HG03097 (cell line): ENCODE measurements around the gene CABYR.

ENCODE experiments used
- ATAC-seq: cut with Tn5 transposase; IDR thresholded peaks from one replicate; pipeline ENCODE4 v1.9.1; 2021; ENCODE audit not compliant: unreplicated experiment, low FRiP score

Gene CABYR

GRCh38 chr18:24188120-24188519 lies 49.3 kb downstream of the CABYR start:
- ATAC-seq: no peak

DNA sequence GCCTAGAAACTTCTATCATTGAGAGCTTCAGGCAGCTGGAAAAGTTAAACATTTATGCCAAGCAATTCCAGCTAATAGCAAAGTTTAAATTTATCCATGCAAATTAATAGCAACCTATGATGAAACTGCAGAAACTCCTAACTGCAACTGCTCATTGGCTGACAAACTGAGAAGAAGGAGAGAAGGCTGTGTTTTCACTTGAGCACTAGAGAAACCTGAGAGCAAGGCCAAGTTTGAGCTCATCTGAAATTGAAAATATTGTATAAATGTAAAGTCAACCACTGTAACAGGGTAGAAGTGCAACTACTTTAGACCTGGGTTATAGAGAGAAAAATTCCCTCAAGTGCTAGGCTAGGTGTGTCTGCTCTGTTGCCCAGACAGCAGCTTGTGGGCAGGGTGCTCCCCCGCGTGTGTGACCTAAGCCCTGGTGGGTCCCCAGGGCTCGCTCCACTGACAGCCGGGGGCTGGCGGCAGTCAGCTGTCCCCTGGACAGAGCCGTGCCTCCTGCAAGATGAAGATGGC lies 50.2 kb downstream of the CABYR start:
- peak; percentile 51 for ATAC-seq

DNA sequence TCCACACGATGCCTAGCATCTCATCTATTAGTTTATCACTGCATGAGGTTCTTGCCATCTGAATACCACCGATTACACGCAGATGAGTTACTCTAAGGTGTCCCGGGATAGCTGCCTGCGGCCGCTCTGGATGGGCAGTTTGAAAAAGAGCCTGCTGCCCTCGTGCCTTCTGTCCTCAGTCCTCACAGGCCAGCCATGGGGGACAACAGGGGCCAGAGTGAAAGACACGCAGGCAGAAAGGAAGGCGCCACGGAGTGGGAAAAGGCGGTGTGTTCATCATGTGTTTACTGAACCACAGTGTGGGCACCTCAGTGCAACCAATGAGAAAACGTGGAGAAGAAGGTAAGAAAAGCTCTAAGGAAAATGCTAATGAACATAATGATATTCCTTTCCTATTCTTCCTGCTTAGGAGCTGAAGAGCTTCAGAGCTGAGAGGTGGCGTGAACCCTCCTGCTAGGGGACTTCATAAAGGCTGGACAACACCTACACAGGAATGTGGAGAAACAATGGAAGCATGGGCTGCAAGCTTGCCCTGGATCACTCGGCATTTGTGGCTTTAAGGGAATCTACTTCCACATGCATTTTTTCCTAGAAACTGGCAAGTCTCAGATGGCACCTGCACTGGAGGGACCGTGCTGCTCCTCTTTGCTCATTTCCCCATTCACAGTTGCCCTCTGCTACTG lies 50.9 kb downstream of the CABYR start:
- ATAC-seq: no peak

DNA sequence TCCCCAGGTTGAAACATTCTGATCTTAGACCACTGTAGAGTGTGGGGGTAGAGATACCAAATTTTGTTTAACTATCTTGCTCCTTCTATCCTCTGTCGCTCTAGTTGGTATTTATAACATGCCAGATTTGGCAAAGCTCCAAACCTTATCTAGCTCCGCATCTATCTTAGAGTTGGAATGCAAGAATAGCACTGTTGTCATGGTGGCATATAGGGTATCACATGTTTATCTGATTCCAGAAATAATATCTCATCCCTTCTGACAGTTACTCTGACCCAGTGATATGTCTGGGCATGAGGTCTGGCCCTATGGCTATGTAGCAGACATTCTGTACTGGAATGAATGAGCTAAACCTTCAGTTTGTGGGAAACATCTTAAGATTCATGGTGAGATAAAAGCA lies 51.7 kb downstream of the CABYR start:
- ATAC-seq: no peak

DNA sequence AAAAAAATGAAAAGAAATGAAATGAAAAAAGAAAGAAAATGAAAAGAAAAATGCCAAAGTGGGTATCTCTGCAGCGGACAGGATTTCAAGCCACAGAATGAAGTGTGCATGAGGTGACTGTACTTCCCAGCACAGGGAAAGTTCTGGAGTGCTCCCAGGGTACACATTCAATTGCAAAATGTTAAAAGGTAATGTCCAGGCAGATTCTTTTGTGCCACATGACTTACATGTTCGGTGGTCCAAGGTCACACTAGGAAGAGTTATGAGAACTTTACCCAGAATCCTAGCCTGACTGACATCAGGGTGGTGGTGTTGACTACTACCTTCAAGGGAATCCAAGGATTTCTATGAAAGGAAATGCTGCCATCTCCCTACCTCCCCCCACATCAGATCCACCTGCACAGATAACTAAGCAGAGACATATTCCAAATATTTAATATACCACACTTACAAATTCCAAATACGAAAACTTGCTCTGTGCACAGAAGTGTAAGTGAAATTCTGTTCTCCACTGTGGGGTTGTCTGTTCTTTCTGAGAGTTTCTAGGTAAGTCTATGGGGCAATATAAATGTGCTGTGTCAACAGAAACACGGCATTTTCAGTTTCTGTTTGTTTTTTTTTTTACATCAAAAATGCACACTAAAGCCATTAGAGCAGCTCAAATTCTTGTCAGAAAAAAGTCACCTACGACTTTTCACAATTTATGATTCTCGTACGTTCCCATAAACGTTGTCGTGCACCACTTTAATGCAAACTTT lies 56.6 kb downstream of the CABYR start:
- no peak for ATAC-seq

DNA sequence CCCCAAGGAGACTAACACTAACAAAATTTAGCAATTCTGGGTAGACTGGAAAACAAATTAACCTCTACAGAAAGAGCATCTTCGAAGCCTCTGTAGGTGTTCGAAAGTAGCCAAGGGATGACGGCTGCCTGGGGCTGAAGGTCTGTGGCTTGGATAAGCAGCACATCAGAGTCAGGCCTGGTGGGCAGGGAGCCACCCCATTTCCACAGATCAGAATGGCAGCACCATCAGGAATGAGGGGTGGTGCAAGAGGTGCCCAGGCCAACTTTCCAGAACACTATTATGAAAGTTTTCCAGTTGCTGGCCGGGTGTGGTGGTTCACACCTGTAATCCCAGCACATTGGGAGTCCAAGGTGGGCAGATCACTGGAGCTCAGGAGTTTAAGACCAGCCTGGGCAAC lies 57.9 kb downstream of the CABYR start:
- no peak for ATAC-seq

GRCh38 chr18:24197412-24197811 lies 58.5 kb downstream of the CABYR start:
- ATAC-seq: no peak

- ATAC-seq: no peak
Measured at GRCh38 chr18:24198461-24198860, 59.6 kb downstream of the CABYR start.

DNA sequence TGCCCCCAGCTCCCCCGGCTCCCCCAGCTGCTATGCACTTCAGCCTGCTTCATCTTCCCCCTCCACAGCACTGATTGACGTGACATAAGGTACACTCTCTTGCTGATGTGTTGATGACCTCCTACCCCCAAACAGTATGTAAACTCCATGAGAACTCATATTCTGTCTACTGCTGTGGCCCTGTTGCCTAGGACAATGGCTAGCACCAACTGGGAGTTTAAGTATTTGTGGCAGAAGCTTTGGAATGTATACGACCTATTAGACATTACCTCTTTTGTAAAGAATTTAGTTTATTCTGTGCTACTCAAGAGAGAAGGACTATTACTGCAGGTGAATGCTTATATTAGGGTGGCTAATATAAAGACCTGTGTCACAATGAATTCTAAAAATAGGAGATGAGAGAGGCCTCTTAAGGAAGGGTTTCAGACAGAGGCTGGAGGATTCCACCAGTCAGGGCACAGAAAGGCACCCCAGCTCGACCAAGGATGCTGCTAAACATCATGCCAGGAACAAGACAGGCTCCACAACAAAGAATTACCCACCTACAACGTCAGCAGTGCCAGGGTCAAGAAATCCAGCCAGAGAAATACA lies 60.6 kb downstream of the CABYR start:
- ATAC-seq: no peak

GRCh38 chr18:24200494-24201290 lies 61.8 kb downstream of the CABYR start:
- no peak for ATAC-seq

- ATAC-seq: no peak
Measured at GRCh38 chr18:24201699-24202687, 63.1 kb downstream of the CABYR start.

GRCh38 chr18:24204904-24205303 lies 66.0 kb downstream of the CABYR start:
- no peak for ATAC-seq

- no peak for ATAC-seq
Measured at GRCh38 chr18:24208270-24209035, 69.6 kb downstream of the CABYR start.

- no peak for ATAC-seq
Measured at GRCh38 chr18:24209558-24209957, 70.7 kb downstream of the CABYR start.
